HEK293 (cell line): Measurements from ENCODE around the gene ANAPC2.

Experiments used
- BCL11B ChIP-seq: fragments of 450-650 bp; formaldehyde crosslinking; IDR thresholded peaks from 2 replicates; pipeline ENCODE4 v1.5.1; 2016; ENCODE audit warnings: low read depth, missing biosample characterization, missing genetic modification characterization
- GLIS2 ChIP-seq: fragments of 450-650 bp; formaldehyde crosslinking; IDR thresholded peaks from 2 replicates; pipeline ENCODE4 v1.5.1; 2016; ENCODE audit warnings: missing biosample characterization, missing genetic modification characterization
- HOXD13 ChIP-seq: sonication (generic); formaldehyde crosslinking; IDR thresholded peaks from 2 replicates; pipeline ENCODE4 v1.8.0; 2022; ENCODE audit warnings: missing genetic modification reagents, borderline replicate concordance
- MYNN ChIP-seq: fragments of 450-650 bp; formaldehyde crosslinking; IDR thresholded peaks from 2 replicates; pipeline ENCODE4 v1.5.1; 2016; ENCODE audit warnings: missing biosample characterization, missing genetic modification characterization, borderline replicate concordance
- YY1 ChIP-seq: fragments of 450-650 bp; formaldehyde crosslinking; IDR thresholded peaks from 2 replicates; pipeline ENCODE4 v1.5.1; 2018; ENCODE audit warnings: missing biosample characterization, missing genetic modification characterization
- ZBTB48 ChIP-seq: fragments of 450-650 bp; formaldehyde crosslinking; IDR thresholded peaks from 2 replicates; pipeline ENCODE4 v1.5.1; 2016; ENCODE audit warnings: missing biosample characterization, missing genetic modification characterization
- ZIC2 ChIP-seq: fragments of 450-650 bp; formaldehyde crosslinking; IDR thresholded peaks from 2 replicates; pipeline ENCODE4 v1.5.1; 2016; ENCODE audit warnings: missing biosample characterization, missing genetic modification characterization
- ZNF10 ChIP-seq: fragments of 450-650 bp; formaldehyde crosslinking; IDR thresholded peaks from 2 replicates; pipeline ENCODE4 v1.5.1; 2017; ENCODE audit warnings: missing biosample characterization, missing genetic modification characterization
- ZNF146 ChIP-seq: fragments of 450-650 bp; formaldehyde crosslinking; IDR thresholded peaks from 2 replicates; pipeline ENCODE4 v1.5.1; 2016; ENCODE audit warnings: missing biosample characterization, missing genetic modification characterization
- ZNF169 ChIP-seq: fragments of 450-650 bp; formaldehyde crosslinking; IDR thresholded peaks from 2 replicates; pipeline ENCODE4 v1.5.1; 2016; ENCODE audit warnings: missing biosample characterization, missing genetic modification characterization
- ZNF184 ChIP-seq: fragments of 450-650 bp; IDR thresholded peaks from 2 replicates; pipeline ENCODE4 v1.5.1; 2018; ENCODE audit warnings: missing biosample characterization, mild to moderate bottlenecking, missing genetic modification characterization
- ZNF239 ChIP-seq: fragments of 450-650 bp; formaldehyde crosslinking; IDR thresholded peaks from 2 replicates; pipeline ENCODE4 v1.5.1; 2016; ENCODE audit warnings: missing biosample characterization, missing genetic modification characterization
- ZNF266 ChIP-seq: fragments of 450-650 bp; formaldehyde crosslinking; IDR thresholded peaks from 2 replicates; pipeline ENCODE4 v1.5.1; 2016; ENCODE audit warnings: missing biosample characterization, missing genetic modification characterization, low read depth
- ZNF292 ChIP-seq: fragments of 450-650 bp; formaldehyde crosslinking; IDR thresholded peaks from 2 replicates; pipeline ENCODE4 v1.5.1; 2016; ENCODE audit warnings: low read depth, missing biosample characterization, missing genetic modification characterization, borderline replicate concordance
- ZNF350 ChIP-seq: fragments of 450-650 bp; formaldehyde crosslinking; IDR thresholded peaks from 2 replicates; pipeline ENCODE4 v1.5.0; 2017; ENCODE audit warnings: missing biosample characterization, mild to moderate bottlenecking, missing genetic modification characterization
- ZNF404 ChIP-seq: fragments of 450-650 bp; formaldehyde crosslinking; IDR thresholded peaks from 2 replicates; pipeline ENCODE4 v1.5.1; 2017; ENCODE audit warnings: missing biosample characterization, missing genetic modification characterization
- ZNF416 ChIP-seq: fragments of 450-650 bp; formaldehyde crosslinking; IDR thresholded peaks from 2 replicates; pipeline ENCODE4 v1.5.1; 2016; ENCODE audit warnings: missing biosample characterization, missing genetic modification characterization
- ZNF433 ChIP-seq: fragments of 450-650 bp; formaldehyde crosslinking; IDR thresholded peaks from 2 replicates; pipeline ENCODE4 v1.5.1; 2016; ENCODE audit warnings: missing biosample characterization, missing genetic modification characterization, low read depth
- ZNF473 ChIP-seq: fragments of 450-650 bp; formaldehyde crosslinking; IDR thresholded peaks from 2 replicates; pipeline ENCODE4 v1.5.1; 2017; ENCODE audit warnings: missing biosample characterization, missing genetic modification characterization
- ZNF48 ChIP-seq: fragments of 450-650 bp; formaldehyde crosslinking; IDR thresholded peaks from 2 replicates; pipeline ENCODE4 v1.5.1; 2016; ENCODE audit warnings: missing biosample characterization, missing genetic modification characterization
- ZNF623 ChIP-seq: fragments of 450-650 bp; formaldehyde crosslinking; IDR thresholded peaks from 2 replicates; pipeline ENCODE4 v1.5.1; 2016; ENCODE audit warnings: missing biosample characterization, missing genetic modification characterization
- ZNF626 ChIP-seq: fragments of 450-650 bp; sonication (Bioruptor Pico); formaldehyde crosslinking; IDR thresholded peaks from 2 replicates; pipeline ENCODE4 v1.5.1; 2018; ENCODE audit warnings: missing biosample characterization, missing genetic modification characterization, inconsistent platforms
- ZNF677 ChIP-seq: fragments of 450-650 bp; IDR thresholded peaks from 2 replicates; pipeline ENCODE4 v1.5.0; 2018; ENCODE audit warnings: missing biosample characterization, mild to moderate bottlenecking, missing genetic modification characterization, moderate library complexity
- ZNF768 ChIP-seq: fragments of 450-650 bp; formaldehyde crosslinking; IDR thresholded peaks from 2 replicates; pipeline ENCODE4 v1.5.1; 2018; ENCODE audit warnings: missing biosample characterization, mild to moderate bottlenecking, missing genetic modification characterization
- ZSCAN16 ChIP-seq: fragments of 450-650 bp; formaldehyde crosslinking; IDR thresholded peaks from 2 replicates; pipeline ENCODE4 v1.5.1; 2016; ENCODE audit warnings: missing biosample characterization, missing genetic modification characterization
- ZSCAN23 ChIP-seq: fragments of 450-650 bp; formaldehyde crosslinking; IDR thresholded peaks from 2 replicates; pipeline ENCODE4 v1.5.1; 2016; ENCODE audit warnings: missing biosample characterization, missing genetic modification characterization
- TF ChIP-seq, protein P1 (sequence below): fragments of 450-650 bp; formaldehyde crosslinking; IDR thresholded peaks from 2 replicates; pipeline ENCODE4; 2016; ENCODE audit warnings: missing biosample characterization, missing genetic modification characterization
- TF ChIP-seq, protein P2 (sequence below): fragments of 450-650 bp; formaldehyde crosslinking; IDR thresholded peaks from 2 replicates; pipeline ENCODE4 v1.5.1; 2017; ENCODE audit warnings: missing biosample characterization, missing genetic modification characterization
- TF ChIP-seq, protein P3 (sequence below): fragments of 450-650 bp; formaldehyde crosslinking; IDR thresholded peaks from 2 replicates; pipeline ENCODE4 v1.5.1; 2017; ENCODE audit warnings: missing biosample characterization, mild to moderate bottlenecking, missing genetic modification characterization, moderate library complexity
- TF ChIP-seq, protein P4 (sequence below): fragments of 450-650 bp; formaldehyde crosslinking; IDR thresholded peaks from 2 replicates; pipeline ENCODE4 v1.5.1; 2016; ENCODE audit warnings: missing biosample characterization, missing genetic modification characterization
- TF ChIP-seq, protein P5 (sequence below): fragments of 450-650 bp; formaldehyde crosslinking; IDR thresholded peaks from 2 replicates; pipeline ENCODE4 v1.5.1; 2016; ENCODE audit warnings: missing biosample characterization, missing genetic modification characterization
- TF ChIP-seq, protein P6 (sequence below): fragments of 450-650 bp; formaldehyde crosslinking; IDR thresholded peaks from 2 replicates; pipeline ENCODE4 v1.5.1; 2016; ENCODE audit warnings: missing biosample characterization, missing genetic modification characterization

ANAPC2 gene

DNA sequence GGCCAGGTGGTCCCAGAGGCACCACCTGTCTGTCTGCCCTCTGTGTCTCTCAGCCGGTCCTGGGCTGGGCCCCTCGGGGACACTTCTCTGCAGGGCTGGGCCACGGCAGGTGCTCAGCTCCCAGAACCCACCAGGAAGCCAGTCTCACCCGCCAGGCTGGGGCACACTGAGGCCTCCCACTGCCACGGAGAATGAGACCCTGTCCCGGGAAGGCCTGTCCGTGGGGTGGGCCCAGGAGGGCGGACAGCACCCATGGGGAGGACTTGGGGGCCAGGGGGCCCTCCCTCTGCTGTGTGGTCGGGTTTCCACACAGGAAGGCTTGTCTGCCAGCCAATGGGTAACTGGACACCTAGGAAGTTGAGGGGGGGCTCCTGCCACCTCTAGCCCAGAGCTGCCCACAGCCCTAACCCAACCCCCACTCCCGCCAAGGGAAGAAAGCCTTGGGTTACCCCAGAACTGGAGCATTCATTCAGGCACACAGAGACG lies 48.6 kb upstream of the ANAPC2 start (continued):
- TF ChIP-seq ZNF239 (tag by site-specific recombination) (no peak), ZNF623 (tag by site-specific recombination) (no peak), ZNF404 (tag by site-specific recombination) (no peak), YY1 (no peak), MYNN (tag by site-specific recombination) (no peak), ZNF626 (tag by site-specific recombination) (no peak), ZNF266 (tag by site-specific recombination) (no peak), ZNF350 (no peak), ZSCAN16 (no peak), ZNF473 (tag by site-specific recombination) (no peak), ZNF416 (tag by site-specific recombination) (no peak), ZNF48 (tag by site-specific recombination) (no peak), ZNF433 (tag by site-specific recombination) (no peak), ZNF146 (tag by site-specific recombination) (no peak), ZBTB48 (tag by site-specific recombination) (0 out of 2 replicates have a peak, but pooled peaks have one; percentile 1), ZNF292 (no peak), BCL11B (no peak), ZNF768 (tag by site-specific recombination) (no peak), ZNF10 (tag by site-specific recombination) (no peak), HOXD13 (CRISPR knock-in tag) (no peak), GLIS2 (peak; percentile 75), ZNF184 (tag by site-specific recombination) (no peak), ZNF169 (tag by site-specific recombination) (no peak), ZSCAN23 (no peak), ZNF677 (tag by site-specific recombination) (no peak), ZIC2 (tag by site-specific recombination) (peak; percentile 90)
- TF ChIP-seq, protein P1, sequence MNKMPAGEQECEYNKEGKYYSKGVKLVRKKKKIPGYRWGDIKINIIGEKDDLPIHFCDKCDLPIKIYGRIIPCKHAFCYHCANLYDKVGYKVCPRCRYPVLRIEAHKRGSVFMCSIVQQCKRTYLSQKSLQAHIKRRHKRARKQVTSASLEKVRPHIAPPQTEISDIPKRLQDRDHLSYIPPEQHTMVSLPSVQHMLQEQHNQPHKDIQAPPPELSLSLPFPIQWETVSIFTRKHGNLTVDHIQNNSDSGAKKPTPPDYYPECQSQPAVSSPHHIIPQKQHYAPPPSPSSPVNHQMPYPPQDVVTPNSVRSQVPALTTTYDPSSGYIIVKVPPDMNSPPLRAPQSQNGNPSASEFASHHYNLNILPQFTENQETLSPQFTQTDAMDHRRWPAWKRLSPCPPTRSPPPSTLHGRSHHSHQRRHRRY (tag by site-specific recombination): 0 out of 2 replicates have a peak, but pooled peaks have one; percentile 4
- TF ChIP-seq, protein P2, sequence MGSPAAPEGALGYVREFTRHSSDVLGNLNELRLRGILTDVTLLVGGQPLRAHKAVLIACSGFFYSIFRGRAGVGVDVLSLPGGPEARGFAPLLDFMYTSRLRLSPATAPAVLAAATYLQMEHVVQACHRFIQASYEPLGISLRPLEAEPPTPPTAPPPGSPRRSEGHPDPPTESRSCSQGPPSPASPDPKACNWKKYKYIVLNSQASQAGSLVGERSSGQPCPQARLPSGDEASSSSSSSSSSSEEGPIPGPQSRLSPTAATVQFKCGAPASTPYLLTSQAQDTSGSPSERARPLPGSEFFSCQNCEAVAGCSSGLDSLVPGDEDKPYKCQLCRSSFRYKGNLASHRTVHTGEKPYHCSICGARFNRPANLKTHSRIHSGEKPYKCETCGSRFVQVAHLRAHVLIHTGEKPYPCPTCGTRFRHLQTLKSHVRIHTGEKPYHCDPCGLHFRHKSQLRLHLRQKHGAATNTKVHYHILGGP (tag by site-specific recombination): no peak
- TF ChIP-seq, protein P3, sequence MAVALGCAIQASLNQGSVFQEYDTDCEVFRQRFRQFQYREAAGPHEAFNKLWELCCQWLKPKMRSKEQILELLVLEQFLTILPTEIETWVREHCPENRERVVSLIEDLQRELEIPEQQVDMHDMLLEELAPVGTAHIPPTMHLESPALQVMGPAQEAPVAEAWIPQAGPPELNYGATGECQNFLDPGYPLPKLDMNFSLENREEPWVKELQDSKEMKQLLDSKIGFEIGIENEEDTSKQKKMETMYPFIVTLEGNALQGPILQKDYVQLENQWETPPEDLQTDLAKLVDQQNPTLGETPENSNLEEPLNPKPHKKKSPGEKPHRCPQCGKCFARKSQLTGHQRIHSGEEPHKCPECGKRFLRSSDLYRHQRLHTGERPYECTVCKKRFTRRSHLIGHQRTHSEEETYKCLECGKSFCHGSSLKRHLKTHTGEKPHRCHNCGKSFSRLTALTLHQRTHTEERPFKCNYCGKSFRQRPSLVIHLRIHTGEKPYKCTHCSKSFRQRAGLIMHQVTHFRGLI: no peak
- TF ChIP-seq, protein P4, sequence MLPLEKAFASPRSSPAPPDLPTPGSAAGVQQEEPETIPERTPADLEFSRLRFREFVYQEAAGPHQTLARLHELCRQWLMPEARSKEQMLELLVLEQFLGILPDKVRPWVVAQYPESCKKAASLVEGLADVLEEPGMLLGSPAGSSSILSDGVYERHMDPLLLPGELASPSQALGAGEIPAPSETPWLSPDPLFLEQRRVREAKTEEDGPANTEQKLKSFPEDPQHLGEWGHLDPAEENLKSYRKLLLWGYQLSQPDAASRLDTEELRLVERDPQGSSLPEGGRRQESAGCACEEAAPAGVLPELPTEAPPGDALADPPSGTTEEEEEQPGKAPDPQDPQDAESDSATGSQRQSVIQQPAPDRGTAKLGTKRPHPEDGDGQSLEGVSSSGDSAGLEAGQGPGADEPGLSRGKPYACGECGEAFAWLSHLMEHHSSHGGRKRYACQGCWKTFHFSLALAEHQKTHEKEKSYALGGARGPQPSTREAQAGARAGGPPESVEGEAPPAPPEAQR: no peak
- TF ChIP-seq, protein P5, sequence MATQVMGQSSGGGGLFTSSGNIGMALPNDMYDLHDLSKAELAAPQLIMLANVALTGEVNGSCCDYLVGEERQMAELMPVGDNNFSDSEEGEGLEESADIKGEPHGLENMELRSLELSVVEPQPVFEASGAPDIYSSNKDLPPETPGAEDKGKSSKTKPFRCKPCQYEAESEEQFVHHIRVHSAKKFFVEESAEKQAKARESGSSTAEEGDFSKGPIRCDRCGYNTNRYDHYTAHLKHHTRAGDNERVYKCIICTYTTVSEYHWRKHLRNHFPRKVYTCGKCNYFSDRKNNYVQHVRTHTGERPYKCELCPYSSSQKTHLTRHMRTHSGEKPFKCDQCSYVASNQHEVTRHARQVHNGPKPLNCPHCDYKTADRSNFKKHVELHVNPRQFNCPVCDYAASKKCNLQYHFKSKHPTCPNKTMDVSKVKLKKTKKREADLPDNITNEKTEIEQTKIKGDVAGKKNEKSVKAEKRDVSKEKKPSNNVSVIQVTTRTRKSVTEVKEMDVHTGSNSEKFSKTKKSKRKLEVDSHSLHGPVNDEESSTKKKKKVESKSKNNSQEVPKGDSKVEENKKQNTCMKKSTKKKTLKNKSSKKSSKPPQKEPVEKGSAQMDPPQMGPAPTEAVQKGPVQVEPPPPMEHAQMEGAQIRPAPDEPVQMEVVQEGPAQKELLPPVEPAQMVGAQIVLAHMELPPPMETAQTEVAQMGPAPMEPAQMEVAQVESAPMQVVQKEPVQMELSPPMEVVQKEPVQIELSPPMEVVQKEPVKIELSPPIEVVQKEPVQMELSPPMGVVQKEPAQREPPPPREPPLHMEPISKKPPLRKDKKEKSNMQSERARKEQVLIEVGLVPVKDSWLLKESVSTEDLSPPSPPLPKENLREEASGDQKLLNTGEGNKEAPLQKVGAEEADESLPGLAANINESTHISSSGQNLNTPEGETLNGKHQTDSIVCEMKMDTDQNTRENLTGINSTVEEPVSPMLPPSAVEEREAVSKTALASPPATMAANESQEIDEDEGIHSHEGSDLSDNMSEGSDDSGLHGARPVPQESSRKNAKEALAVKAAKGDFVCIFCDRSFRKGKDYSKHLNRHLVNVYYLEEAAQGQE: no peak
- TF ChIP-seq, protein P6, sequence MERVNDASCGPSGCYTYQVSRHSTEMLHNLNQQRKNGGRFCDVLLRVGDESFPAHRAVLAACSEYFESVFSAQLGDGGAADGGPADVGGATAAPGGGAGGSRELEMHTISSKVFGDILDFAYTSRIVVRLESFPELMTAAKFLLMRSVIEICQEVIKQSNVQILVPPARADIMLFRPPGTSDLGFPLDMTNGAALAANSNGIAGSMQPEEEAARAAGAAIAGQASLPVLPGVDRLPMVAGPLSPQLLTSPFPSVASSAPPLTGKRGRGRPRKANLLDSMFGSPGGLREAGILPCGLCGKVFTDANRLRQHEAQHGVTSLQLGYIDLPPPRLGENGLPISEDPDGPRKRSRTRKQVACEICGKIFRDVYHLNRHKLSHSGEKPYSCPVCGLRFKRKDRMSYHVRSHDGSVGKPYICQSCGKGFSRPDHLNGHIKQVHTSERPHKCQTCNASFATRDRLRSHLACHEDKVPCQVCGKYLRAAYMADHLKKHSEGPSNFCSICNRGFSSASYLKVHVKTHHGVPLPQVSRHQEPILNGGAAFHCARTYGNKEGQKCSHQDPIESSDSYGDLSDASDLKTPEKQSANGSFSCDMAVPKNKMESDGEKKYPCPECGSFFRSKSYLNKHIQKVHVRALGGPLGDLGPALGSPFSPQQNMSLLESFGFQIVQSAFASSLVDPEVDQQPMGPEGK (tag by site-specific recombination): peak; percentile 31; the same call in 1 of the 2 replicates
